LNCAP (cell line): ENCODE results near the gene PALM3.

Experiments
- CTCF ChIP-seq: fragments of 450-650 bp; IDR thresholded peaks from 2 replicates; pipeline ENCODE4 v1.5.1; 2017; ENCODE audit warnings: mild to moderate bottlenecking

The PALM3 gene

DNA sequence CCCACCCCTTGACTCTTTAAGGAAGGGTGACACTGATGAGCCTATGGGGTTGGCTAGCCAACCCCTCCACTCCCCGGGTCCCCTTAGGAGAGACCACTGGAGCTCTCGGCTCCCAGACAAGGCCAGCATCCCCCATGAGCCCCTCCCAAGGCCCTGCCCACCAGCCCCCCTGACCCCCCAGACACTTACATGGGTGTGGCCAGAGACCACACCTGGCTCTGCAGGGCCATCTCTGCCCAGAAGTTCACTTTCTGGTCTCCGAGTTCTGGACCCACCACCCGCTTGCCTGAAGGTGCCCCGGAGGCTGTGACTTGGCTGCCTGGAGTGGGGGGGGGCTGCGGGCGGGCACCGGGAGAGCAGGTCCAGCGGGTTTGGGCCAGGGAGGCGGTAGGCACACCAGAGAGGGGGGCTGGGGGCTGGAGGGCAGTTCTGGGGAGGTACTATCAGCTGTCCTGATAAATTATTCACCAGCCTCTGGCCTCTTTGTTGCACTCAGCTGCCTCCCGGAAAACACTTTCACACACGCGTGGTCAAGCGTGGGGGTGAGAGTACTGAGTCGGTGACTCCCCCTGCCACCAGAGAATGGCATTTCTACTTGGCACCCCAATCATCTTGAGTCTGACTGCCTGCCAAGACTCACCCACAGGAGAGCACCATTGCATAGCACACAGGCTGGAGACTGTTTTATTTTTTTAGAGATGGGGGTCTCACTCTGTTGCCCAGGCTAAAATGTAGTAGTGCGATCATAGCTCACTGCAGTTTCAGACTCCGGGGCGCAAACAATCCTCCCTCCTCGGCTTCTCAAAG is at the start of gene PALM3:
PALM3 (minus strand) TSS at position 326 of the 807 bp plus-strand sequence; CDS start at position 230, 96 bp downstream.
- no peak for TF ChIP-seq CTCF

GRCh38 chr19:14111486-14111885 is 49.6 kb upstream of the PALM3 start:
- TF ChIP-seq CTCF: no peak

DNA sequence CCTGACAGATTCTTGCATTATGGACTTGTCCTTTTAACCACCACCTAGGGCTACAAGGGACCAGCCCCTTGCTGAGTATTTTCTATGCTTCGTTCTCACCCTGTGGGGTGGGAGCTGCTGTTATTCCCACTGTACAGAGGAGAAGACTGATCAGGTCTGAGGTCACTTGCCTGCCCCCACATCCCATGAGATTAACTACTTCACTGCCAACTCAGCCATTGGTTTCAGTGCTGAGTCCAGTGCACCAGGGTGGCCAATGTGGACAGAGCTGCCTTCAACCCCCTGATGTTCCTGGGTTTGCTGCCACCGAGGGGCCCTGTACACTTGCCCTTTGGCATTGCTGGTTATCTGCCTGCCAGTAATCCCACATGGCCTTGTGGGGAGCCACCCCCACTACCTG is 48.8 kb upstream of the PALM3 start:
- no peak for TF ChIP-seq CTCF

- no peak for TF ChIP-seq CTCF
These were observed 45.9 kb upstream of the PALM3 start for GRCh38 chr19:14107581-14108461.

GRCh38 chr19:14106840-14107239 is 45.0 kb upstream of the PALM3 start:
- TF ChIP-seq CTCF: no peak

DNA sequence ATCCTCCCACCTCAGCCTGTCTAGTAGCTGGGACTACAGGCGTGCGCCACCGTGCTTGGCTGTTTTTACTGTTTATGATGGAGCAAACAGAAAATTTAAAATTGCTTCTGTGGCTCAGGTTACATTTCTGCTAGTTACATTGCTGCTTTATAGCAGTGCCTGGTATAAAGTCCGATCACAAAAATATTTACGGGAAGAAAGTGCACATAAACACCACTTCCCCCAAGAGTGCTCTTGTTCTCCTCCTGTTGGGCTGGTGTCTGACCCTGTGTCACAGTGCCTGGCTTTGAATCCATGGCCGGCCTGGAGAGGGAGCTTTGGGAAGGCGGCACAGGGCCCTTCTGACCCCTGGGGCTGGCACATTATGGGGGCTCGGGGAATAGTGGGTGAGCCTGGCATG is 43.8 kb upstream of the PALM3 start:
- TF ChIP-seq CTCF: no peak

DNA sequence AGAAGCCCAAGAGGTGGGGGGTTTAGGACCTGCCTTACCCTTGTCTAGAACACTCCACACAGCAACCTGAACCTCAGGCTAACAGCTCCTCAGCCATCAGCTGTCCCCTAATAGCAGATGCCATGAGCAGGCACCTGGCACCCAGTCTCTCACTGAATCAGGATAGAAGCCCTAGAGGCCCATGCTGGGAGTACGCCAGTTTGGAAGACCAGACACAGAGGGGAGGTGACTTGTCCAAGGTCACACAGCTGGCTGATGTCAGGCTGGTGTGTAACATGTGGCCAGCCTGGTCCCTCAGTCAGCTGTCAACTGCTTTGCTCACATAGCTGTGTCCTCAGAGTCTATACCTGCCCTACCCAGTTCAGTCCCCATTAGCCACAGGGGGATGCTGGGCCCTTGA is 41.4 kb upstream of the PALM3 start:
- no peak for TF ChIP-seq CTCF
